ENCODE measurements around the gene CROCC.
"Not testable (repeated sequence)": the region's sequence is repeated elsewhere in the genome, so short reads cannot be mapped to it uniquely, and the experiment has no call there.

The CROCC gene

DNA sequence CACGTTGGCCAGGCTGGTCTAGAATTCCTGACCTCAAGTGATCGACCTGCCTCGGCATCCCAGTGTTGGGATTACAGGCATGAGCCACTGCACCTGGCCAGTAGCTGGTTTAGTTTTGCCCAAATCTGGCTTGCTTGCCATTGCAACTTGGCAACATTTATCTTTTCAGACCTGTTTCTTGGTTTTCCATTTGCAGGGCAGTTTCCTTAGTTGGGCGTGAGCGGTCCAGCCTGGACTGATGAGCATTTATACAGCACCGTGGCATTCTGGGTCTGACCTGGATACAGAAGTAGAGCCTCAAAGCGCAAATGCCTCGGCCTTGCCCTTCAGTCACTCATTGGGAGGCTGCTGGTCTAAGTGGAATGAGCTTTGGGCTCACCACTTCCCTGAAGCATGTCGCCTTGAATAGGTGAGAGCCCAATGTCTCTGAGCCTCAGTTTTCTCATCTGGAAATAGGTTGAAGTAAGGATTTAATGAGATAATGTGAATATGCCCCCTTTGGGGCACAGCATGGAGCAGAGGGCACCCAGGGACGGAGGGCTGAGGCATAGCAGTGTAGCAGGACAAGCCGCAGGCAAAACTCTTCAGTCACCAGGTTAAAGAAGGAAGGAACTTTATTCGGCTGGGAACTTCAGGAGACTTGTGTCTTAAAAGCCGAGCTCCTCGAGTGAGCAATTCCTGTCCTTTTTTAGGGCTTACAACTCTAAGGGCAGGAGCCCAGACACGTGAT lies 2.6 kb upstream of the CROCC start:
- DNase-seq, result not testable (repeated sequence)

DNA sequence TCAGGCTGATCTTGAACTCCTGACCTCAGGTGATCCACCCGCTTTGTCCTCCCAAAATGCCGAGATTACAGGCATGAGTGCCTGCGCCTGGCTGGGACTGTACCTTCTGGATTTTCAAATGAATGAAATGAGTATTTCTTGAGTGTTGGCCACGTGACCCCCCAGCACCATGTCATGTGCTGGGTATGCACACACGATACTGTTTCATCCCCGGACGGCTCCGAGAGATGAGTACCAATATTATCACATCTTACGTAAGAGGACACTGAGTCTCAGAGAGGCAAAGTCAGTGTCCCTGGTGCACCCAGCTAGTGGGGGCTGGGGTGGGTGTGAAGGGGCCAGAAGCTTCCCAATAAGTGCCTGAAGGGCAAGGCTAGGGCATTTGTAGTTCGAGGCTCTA lies 780 bp upstream of the CROCC start:
- DNase-seq, result no peak

DNA sequence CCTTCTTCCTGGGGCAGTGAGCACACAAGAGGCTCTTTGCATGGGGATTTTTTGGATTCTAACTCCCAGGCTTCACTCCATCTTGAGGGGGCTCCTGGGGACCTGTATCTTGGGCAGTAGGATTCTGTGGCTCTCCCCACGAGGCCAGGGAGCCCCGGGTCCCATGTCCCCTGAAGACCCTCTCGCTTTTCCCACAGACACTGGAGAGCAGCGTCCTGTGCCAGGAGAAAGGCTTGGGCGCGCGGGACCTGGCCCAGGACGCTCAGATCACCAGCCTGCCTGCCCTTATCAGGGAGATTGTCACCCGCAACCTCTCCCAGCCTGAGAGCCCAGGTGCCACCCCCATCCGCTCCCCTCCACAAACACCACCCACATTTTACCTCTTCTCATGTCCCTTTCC lies 735 bp downstream of the CROCC start:
- no peak for DNase-seq

DNA sequence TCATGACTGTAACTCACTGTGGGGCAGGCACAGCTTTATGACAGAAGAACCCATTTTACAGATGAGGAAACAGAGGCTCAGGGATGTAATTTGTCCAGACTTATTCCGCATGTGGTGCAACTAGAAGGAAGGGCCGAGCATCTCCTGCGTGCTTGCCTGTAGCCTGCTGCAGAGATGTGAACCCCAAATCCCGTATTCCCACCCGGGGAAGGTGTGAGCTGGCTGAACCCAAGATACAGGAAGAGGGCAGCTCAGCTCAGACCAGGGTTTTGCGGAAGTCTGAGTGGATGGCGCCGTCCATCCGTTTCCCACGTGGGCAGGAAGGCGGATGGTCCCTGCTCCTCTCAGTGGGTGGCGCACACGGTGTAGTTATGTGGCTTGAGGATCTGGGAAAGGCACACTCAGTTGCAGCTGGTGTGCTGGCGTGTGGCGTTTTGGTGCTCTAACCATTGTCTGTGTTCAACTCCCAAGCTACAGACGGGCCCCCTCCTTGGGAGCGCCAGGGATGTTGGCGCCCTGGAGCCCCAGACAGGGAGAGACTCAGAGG lies 1.2 kb downstream of the CROCC start:
- DNase-seq, result no peak

DNA sequence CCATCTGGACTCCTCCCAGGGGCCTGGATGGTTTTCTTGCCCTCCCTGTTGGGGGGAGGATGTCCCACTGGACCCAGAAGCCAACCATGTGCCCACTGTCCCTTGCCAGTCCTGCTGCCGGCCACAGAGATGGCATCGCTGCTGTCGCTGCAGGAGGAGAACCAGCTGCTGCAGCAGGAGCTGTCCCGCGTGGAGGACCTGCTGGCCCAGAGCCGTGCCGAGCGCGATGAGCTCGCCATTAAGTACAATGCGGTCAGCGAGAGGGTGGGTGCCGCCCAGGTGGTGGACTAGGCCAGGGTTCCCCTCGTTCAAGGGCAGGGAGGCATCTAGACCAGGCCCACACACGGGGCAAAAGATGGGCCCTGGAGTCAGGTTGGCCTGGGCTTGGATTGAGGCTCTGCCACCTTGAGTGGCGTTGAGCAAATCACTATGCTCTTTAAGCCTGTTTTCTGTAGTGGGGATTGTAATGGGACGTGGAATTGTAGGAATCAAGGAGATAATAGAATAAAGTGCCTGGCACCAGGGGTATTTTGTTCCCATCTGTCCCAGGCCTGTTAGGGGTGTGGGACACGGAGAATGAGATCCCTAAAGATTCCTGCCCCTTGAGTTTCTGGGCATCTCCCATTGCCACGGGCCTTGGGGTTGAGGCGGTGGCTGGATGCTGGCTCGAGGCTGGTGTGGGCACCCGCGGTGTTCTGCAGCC lies 2.6 kb downstream of the CROCC start:
- DNase-seq, result no peak

DNA sequence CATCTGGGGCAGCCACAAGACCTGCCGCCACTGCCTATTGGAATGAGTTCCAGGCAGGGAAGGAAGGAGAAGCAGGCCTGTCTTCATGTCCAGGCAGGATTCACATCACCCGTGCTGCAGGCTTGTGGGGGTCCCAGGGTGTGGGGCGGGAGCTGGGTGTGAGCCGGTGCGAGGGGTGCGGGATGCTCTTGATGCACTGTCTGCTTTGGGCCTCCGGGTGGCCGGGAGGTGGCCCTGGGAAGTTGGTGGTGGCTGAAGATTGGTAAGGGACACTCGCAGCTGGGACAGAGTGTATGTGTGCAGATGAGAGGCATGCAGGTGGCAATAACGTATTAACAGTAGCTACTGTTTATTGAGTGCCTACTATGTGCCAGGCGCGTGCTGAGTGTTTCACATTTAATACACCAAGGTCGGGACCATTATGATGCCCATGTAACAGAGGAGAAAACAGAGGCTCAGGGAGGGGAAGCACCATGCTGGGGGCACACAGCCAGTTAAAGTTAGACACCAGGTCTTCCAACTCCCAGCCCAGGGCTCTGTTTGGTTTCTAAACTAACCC lies 3.3 kb downstream of the CROCC start:
- no peak for DNase-seq

DNA sequence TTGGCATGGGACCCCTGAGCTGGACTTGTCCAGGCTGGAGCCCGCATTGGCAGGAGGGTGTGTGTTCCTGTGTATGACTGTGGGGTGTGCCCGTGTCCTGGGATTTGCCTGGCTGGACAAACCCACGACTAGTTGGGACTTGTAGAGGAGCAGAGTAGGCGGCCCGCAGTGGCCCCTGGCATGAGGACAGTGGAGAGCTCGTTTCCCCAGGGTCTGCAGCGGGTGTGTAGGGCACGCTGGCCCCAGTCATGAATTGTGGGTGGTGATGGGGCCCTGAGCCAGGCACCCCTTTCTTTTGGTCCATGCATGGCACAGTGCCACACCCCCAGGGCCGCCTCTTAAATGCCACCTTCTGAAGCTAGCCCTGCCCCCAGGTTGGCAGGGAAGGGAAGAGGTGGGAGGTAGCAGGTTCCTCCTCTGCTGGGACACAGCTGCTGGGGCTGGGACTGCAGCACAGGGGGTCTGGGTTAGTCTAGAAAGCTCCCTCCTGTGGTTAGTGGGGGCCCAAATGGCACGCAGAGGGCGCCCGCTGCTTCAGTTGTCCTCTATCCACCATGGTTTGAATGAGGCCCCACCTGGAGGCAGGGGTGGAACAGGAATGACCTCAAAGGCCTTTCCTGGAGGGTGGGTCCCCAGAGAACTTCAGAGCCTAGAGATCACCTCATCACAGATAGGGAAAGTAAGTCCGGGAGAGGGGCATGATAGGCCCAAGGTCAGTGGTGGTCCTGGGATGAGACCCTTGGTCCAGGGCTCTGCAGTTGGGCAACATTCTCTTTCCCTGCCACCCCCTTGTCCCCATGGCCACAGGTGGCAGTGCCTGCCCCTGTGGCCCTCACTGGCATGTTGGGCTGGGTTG lies 4.1 kb downstream of the CROCC start:
- no peak for DNase-seq

DNA sequence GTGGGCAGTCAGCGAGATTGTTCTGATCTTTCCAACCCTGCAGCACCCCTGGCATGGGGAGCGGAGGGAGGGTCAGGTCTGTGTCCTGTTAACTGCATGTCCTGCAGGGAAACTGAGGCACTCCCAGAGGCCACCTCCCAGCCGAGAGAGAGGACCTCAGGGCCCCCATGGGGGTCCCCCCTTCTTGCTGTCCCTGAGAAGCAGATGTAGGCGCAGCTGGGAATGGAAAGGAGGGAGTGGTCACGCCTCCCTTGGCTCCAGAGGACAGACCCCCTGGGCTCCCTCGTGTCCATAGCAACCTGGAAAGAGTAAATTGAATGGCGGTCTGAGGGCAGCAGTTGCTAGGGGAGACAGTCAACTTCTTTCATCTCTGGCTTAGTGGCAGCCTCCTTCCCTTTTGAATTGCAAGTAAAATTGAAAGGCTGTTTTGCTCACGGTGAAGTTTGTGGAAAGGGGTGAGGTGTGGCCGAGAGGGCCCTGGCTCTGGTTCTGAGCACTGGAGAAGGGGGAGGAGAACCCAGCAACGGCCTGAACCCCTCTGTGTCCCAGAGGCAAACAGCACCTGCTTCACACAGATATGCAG lies 4.9 kb downstream of the CROCC start:
- no peak for DNase-seq

DNA sequence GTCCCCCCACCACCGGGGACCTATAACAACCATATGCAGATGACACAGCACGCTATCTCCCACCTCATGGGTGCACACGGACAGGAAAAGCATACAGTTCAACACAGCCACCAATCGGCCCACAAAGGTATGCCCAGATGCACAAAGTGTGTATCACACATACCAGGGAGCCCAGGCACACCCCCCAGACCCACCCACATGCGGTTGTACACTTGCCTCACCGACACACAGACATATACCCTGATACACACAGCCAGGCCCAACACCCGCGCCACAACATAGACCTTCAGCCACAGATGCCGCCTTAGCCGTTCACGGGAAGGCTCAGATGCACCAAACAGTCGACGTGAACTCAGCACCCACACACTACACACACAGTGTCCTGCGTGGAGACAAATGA lies 5.5 kb downstream of the CROCC start:
- DNase-seq, result no peak

DNA sequence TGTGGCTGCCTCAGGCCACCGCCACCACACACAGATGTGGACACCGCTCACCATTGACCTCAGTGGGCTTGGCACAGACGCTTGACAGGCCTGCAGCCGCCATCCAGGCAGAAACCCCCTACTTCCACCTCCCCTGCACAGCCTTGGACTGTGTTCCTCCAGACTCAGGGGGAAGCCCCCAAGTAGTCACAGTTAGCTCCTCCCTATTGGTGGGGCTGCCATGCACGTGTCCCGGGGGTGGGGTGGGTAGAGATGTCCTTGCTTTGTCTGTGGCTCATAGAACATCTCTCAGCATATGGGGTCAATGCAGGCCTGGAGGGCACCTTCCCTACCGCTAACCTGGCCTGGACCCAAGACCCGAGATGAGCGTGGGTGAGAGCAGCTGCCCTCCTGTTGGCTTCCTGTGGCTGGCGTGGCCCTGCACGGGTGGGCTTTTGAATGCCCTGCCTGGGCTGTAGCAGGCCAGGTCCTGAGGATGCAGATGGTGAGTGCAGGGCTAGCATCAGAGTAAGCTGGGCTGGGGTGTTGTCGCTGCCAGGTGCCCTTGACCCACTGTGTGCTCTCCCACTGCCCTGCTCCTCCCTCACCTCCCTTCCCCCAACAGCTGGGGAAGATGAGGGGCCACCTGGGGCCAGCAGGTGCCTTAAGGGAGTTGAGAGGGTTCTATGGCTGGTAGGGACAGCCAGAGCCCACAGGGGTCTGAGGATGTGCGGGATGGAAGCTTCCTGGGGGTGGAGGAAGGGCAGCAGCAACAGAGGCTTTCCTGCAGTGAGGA lies 6.2 kb downstream of the CROCC start:
- no peak for DNase-seq

DNA sequence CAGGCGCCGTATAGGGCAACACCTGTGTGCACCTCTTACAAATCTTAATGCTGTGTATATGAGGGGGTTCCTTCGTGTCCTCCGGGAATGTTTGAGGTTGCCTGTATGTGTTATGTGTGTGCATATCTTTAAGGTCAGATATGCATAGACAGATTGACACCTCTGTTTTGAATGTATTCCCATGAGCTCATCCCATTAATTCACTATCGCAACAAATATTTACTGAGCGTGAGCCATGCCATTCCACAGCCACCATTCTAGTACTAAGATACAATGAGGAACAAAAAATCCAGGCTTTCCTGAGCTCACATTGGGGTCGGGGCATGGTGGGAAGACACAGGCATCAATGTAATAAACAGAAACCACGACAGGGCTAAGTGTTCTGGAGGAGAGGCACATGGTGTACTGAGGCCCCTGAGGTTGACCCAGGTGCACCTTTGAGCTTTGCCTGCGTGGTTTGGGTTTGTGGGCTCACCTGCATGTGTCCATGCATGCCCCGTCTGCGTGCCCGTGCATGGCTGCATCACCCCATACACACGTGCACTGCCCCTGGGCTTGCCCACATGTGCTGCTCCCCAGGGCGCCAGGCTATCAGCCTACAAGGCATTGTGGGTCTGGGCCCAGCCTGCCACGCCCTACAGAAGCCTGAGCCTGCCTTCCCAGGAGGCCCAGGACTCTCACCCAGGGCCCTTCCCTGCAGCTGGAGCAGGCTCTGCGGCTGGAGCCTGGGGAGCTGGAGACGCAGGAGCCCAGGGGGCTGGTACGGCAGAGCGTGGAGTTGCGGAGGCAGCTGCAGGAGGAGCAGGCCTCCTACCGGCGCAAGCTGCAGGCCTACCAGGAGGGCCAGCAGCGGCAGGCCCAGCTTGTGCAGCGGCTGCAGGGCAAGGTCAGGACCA lies 7.7 kb downstream of the CROCC start:
- not testable (repeated sequence) for DNase-seq

DNA sequence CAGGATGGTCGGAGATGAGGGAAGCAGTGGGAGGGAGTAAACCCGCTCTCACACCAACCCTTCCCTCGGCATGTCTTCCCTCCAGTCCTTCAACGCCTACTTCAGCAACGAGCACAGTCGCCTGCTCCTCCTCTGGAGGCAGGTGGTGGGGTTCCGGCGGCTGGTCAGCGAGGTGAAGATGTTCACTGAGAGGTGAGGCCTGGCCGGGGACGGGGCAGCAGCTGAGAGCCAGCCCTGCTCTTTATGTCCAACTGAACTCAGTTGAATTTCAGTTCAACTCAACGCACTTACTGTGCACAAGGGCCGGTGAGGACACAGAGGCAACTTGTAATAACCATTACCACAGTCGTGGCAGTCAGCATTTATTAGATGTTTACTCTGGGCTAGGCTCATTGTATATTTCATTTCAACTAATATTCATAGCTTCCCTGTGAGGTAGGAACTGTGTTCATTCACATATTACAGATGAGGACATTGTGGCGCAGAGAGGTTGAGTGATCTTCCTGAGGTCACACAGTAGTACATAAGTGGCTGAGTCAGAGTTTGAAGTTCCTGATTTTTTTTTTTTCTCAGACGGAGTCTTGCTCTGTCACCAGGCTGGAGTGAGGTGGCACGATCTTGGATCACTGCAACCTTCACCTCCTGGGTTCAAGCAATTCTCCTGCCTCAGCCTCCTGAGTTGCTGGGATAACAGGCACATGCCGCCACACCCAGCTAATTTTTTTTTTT lies 9.6 kb downstream of the CROCC start:
- not testable (repeated sequence) for DNase-seq

DNA sequence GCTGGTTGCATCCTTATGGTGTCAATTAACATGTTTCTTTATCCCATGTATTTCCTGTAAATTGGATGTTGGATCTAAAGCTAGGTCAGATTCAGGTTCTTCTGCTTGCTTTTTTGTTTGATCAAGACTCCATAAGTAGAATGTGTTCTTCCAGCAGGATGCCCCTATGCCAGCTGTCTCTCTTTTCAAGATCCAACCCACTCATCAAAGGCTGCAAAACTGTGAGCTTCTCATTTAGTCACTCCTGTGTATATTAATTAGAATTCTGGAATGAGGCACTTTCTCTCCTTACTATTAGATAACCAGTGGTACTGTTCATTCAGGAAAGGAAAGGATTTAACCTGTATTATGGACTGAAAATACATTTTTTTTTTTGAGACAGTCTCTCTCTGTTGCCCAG lies 12.2 kb downstream of the CROCC start:
- not testable (repeated sequence) for DNase-seq

DNA sequence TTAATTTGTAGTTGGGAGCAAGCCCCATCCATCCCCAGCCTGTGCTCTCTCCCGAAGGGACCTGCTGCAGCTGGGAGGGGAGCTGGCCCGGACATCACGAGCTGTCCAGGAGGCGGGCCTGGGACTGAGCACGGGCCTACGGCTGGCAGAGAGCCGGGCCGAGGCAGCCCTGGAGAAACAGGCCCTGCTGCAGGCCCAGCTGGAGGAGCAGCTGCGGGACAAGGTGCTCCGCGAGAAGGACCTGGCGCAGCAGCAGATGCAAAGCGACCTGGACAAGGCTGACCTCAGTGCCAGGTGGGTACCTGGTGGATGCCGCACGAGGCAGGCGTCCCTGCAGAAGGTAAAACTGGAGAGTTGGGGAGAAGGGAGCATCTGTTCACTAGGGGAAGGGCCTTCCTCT lies 14.8 kb downstream of the CROCC start:
- not testable (repeated sequence) for DNase-seq

DNA sequence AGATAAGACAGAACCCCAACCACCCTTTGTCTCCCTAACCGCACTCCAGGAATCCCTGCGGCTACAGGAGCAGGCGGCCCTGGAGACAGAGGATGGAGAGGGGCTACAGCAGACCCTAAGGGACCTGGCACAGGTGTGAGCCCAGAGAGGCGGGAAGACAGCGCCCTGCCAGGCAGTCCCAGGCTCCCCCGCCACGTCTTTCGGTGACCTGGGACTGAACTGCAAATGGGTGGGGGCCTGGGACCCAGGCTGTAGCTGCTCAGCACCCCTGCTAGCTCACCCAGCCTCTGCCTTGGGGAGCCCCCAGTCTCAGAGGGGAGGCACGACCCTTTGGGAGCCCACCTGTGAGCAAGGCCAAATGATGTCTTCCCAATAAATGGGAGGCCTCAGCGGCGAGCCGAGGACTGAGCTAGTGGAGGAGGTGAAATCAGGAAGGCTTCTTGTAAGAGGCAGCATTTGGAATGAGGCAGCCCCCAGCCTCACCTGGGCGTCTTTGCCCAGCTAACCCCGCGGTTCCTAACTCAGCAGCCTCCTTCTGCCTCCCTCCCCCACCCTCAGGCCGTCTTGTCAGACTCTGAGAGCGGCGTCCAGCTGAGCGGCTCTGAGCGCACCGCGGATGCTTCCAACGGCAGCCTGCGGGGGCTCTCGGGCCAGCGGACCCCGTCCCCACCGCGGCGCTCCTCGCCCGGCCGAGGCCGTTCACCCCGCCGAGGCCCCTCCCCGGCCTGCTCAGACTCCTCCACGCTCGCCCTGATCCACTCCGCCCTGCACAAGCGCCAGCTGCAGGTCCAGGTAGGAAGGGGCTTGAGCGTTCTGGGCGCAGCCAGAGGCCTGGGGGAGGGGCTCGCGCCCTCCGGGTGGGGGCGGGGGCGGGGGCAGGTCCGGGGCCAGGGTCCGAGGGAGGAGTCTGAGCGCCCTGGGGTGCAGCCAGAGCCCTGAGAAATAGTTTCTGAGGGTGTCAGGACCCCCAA lies 16.9 kb downstream of the CROCC start:
- no peak for DNase-seq

DNA sequence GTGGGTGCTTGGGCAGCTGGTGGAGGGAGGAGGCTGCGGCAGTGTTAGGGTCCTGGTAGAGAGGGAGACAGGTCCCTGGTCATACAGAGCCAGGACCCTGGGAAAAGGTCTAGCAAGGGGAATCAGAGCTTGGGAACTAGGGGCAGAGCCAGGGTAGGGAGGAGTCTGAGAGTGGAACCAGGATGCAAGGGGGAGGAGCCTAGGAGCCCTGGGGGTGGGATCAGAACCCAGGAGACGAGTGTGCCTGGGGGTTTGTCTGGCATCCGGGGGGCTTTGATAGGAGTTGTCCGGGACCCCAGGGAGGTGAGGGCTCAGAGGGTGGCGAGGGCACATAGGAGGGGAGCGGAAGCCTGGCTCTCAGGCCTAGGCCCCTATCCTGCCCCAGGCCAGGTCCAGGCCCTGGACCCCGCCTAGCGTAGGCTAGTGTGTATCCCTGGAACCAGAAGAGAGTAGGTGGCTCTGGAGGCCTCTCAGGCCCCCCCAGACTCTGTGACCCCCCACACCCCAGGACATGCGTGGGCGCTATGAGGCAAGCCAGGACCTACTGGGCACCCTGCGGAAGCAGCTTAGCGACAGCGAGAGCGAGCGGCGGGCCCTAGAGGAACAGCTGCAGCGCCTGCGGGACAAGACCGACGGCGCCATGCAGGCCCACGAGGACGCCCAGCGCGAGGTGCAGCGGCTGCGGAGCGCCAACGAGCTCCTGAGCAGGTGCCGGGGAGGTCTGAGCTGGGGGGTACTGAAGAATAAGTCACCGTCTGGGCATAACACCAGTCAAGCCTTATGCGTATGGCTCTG lies 17.9 kb downstream of the CROCC start:
- DNase-seq, result not testable (repeated sequence)

DNA sequence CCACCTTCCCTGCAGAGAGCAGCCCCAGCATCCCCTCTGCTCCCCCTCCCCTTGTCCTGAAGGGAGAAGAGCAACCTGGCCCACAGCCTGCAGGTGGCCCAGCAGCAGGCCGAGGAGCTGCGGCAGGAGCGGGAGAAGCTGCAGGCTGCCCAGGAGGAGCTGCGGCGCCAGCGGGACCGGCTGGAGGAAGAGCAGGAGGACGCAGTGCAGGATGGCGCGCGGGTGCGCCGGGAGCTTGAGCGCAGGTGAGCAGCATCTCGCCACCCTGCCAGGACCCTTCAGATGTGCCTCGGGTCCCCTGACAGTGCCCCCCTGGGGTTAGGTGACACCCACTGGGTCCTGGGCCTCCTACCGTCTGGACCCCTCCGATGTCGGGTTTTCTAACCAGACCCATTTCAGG lies 22.3 kb downstream of the CROCC start:
- DNase-seq, result no peak

DNA sequence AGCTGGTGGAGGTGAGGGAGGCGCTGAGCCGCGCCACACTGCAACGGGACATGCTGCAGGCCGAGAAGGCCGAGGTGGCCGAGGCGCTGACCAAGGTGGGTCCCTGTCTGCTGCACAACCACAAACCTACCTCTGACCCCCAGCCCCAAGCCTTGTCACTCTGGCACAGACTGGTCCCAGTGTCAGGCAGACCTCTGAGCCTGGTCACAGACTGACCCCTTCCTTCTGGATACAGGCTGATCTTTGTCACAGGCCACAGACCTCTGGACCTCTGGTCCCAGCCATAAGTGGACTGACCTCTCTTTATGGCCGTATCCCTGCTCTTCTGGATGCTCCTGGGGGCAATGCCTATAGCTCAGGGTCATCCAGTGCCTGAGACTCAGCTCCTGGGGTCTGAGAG lies 23.8 kb downstream of the CROCC start:
- DNase-seq, result not testable (repeated sequence)

All from stimulated activated CD4-positive, alpha-beta T cell treated with anti-CD3 and anti-CD28 coated beads, Interleukin-4, amount 100 ng/mL, for 24 hours (primary cell).